Right cardiac atrium (tissue), 5 donors: ENCODE measurements around the gene UBTD1. TPM values are rescaled to one million over a fixed set of nuclear protein-coding genes. Genes with fewer than 3 reads are reported as not detected.

Experiments
- ATAC-seq, 2 donors: fragments of 200-7000 bp; cut with Tn5 transposase; one replicate each; pipeline versions ENCODE4 v1.8.0 to v1.9.1; 2020; ENCODE audit warnings: moderate library complexity in 2 of 2, mild to moderate bottlenecking in 1 of 2
- DNase-seq, 3 donors: peaks; one replicate each; pipeline ENCODE4 v3.0.0-alpha.2; 2020
- H3K27ac ChIP-seq: one replicate; pipeline ENCODE4 v1.5.1; 2013; ENCODE audit warnings: mild to moderate bottlenecking, low read length, control low read depth, moderate library complexity
- H3K27me3 ChIP-seq: one replicate; pipeline ENCODE4 v1.6.1; 2013; ENCODE audit not compliant: control insufficient read depth, insufficient read depth
- H3K4me1 ChIP-seq: one replicate; pipeline ENCODE4 v1.6.1; 2013; ENCODE audit warnings: low read length; ENCODE audit not compliant: control insufficient read depth, insufficient read depth
- H3K4me3 ChIP-seq: one replicate; pipeline ENCODE4 v1.5.1; 2013; ENCODE audit warnings: low read length, control low read depth
- H3K9me3 ChIP-seq: one replicate; pipeline ENCODE4 v1.6.1; 2013; ENCODE audit warnings: low read length; ENCODE audit not compliant: control insufficient read depth
- WGBS: extraction: QIAGEN DNeasy Blood & Tissue Kit; methylation state at CpG from one replicate; pipeline ENCODE4 v1.1.7; 2013; 5-methylcytosine and 5-hydroxymethylcytosine counted together
- intact Hi-C, 4 donors: fragments of 100-400 bp; cut with DNase I; formaldehyde crosslinking; loops; one replicate each; pipeline versions ENCODE4 v1.11.0 to v1.14.0; 2022 to 2023
- polyA plus RNA-seq: library from polyadenylated mRNA; stranded (reverse); fragments of 200-250 nt; gene quantifications from one replicate; pipeline ENCODE4 v1.2.3, GENCODE V29; 2013
- total RNA-seq, 4 donors: library from RNA; stranded (reverse); fragmentation: NEBNext Ultra II Directional; extraction: Animal tissue kit (Norgen Biotek cat#: 25700); gene quantifications; one replicate each; pipeline ENCODE4 v1.2.1, GENCODE V29; 2021
- donor health status: healthy with polysubstance abuse.
- donor health status: DM: no; HTN: yes; CAD: no.
- donor health status: DM: no; HTN: no; CAD: no.
- donor health status: DM: no; HTN: yes; CAD: no; lungs with severe emphysema.
- donor health status: DM: yes; HTN: yes; CAD: no.

Gene UBTD1
- total and polyA plus RNA-seq, 5 donors: 24.8 to 42.1 (median 26.6) TPM

GRCh38 chr10:97482381-97482780, 16.3 kb upstream of the UBTD1 start:
- H3K27me3 ChIP-seq: no peaks in the 10 kb centered on the region
- H3K9me3 ChIP-seq: no peaks in the 10 kb centered on the region
- no peak for DNase-seq
- no peak overlapping the region for H3K27ac ChIP-seq
- 92% methylated on average over 1 of the region's 1 CpG for WGBS
- H3K4me1 ChIP-seq: peaks cover 4% of the 10 kb centered on the region
- intact Hi-C loops: no loop called here
- H3K4me3 ChIP-seq: no peak overlapping the region
- no peak for ATAC-seq

- H3K9me3 ChIP-seq: no peaks in the 10 kb centered on the region
- H3K4me3 ChIP-seq: no peak overlapping the region
- intact Hi-C loops: no loop called here
- H3K4me1 ChIP-seq: peaks cover 4% of the 10 kb centered on the region
- WGBS: 71% methylated on average over 3 of the region's 3 CpGs
- DNase-seq (no peak), ATAC-seq (peak in 1 of 2 donors; percentile 20)
- no peak overlapping the region for H3K27ac ChIP-seq
- no peaks in the 10 kb centered on the region for H3K27me3 ChIP-seq
Observed at GRCh38 chr10:97483506-97483905, 15.2 kb upstream of the UBTD1 start.

GRCh38 chr10:97483921-97484320, 14.8 kb upstream of the UBTD1 start:
- Histone ChIP-seq H3K27ac (no peak overlapping the region), H3K27me3 (no peaks in the 10 kb centered on the region), H3K4me3 (no peak overlapping the region), H3K4me1 (peaks cover 4% of the 10 kb centered on the region), H3K9me3 (no peaks in the 10 kb centered on the region)
- DNase-seq (no peak), ATAC-seq (no peak)
- intact Hi-C loops: no loop called here
- 91% methylated on average over 1 of the region's 1 CpG for WGBS

- WGBS: 82% methylated on average over 4 of the region's 4 CpGs
- H3K4me3 ChIP-seq: no peak overlapping the region
- H3K9me3 ChIP-seq: no peaks in the 10 kb centered on the region
- intact Hi-C loops: no loop called here
- no peak overlapping the region for H3K27ac ChIP-seq
- no peaks in the 10 kb centered on the region for H3K27me3 ChIP-seq
- peaks cover 6% of the 10 kb centered on the region for H3K4me1 ChIP-seq
- ATAC-seq: no peak
- no peak for DNase-seq
Observed at GRCh38 chr10:97485647-97486281, 13.0 kb upstream of the UBTD1 start.

GRCh38 chr10:97490592-97490991, 8.1 kb upstream of the UBTD1 start:
- ATAC-seq: peak; percentile 79
- 54% methylated on average over 2 of the region's 2 CpGs for whole genome bisulfite sequencing
- DNase-seq: no peak
- Histone ChIP-seq H3K4me3 (no peak overlapping the region), H3K27ac (peak overlapping the region; percentile 87), H3K27me3 (no peaks in the 10 kb centered on the region), H3K4me1 (peaks cover 12% of the 10 kb centered on the region), H3K9me3 (no peaks in the 10 kb centered on the region)
- intact Hi-C loops: no loop called here

GRCh38 chr10:97494151-97494550, 4.6 kb upstream of the UBTD1 start:
- WGBS: 16% methylated on average over 2 of the region's 2 CpGs
- Histone ChIP-seq H3K4me1 (peaks cover 12% of the 10 kb centered on the region), H3K9me3 (no peaks in the 10 kb centered on the region), H3K27me3 (no peaks in the 10 kb centered on the region), H3K27ac (no peak overlapping the region), H3K4me3 (no peak overlapping the region)
- DNase-seq (no peak), ATAC-seq (no peak)
- intact Hi-C loops: no loop called here

- no peak for DNase-seq
- H3K4me3 ChIP-seq: no peak overlapping the region
- WGBS: 33% methylated on average over 7 of the region's 7 CpGs
- no peak for ATAC-seq
- intact Hi-C loops: no loop called here
- no peaks in the 10 kb centered on the region for H3K9me3 ChIP-seq
- H3K27ac ChIP-seq: peak overlapping the region; percentile 14
- no peaks in the 10 kb centered on the region for H3K27me3 ChIP-seq
- H3K4me1 ChIP-seq: peaks cover 12% of the 10 kb centered on the region
Observed at GRCh38 chr10:97494863-97495506, 3.7 kb upstream of the UBTD1 start.

- DNase-seq (peak; percentile 84 to 92 (median 89)), ATAC-seq (peak; percentile 44 to 62)
- H3K27ac ChIP-seq: peak overlapping the region; percentile 82
- H3K4me1 ChIP-seq: peaks cover 14% of the 10 kb centered on the region
- H3K9me3 ChIP-seq: no peaks in the 10 kb centered on the region
- under 1% methylated on average over 22 of the region's 22 CpGs for WGBS
- peak overlapping the region; percentile 53 for H3K4me3 ChIP-seq
- intact Hi-C loops: no loop called here
- no peaks in the 10 kb centered on the region for H3K27me3 ChIP-seq
Observed at GRCh38 chr10:97497572-97498075, 1.1 kb upstream of the UBTD1 start.

- no peaks in the 10 kb centered on the region for H3K27me3 ChIP-seq
- intact Hi-C loops: no loop called here
- no peaks in the 10 kb centered on the region for H3K9me3 ChIP-seq
- peak within 1 kb of the TSS; percentile 53 for H3K4me3 ChIP-seq
- WGBS: under 1% methylated on average over 66 of the region's 73 CpGs
- peak; percentile 100 for DNase-seq
- peak; percentile 96 to 97 for ATAC-seq
- H3K4me1 ChIP-seq: peaks cover 17% of the 10 kb centered on the region
- H3K27ac ChIP-seq: peak within 1 kb of the TSS; percentile 94
Observed at GRCh38 chr10:97498076-97498840, 466 bp upstream of the UBTD1 start, which contains the start of gene MMS19. Gene MMS19, minus strand, starts transcription at chr10:97498422. Its CDS starts 38 bp downstream, at chr10:97498384.

GRCh38 chr10:97499561-97500296, 1.0 kb downstream of the UBTD1 start:
- Histone ChIP-seq H3K4me3 (peak overlapping the region; percentile 53), H3K4me1 (peaks cover 23% of the 10 kb centered on the region), H3K9me3 (no peaks in the 10 kb centered on the region), H3K27ac (peak overlapping the region; percentile 94), H3K27me3 (no peaks in the 10 kb centered on the region)
- no peak for ATAC-seq
- WGBS: 1% methylated on average over 41 of the region's 41 CpGs
- peak; percentile 86 to 95 (median 92) for DNase-seq
- intact Hi-C loops: loop anchor here in 1 of 4 donors (5.0 kb wide), 1 partner anchor 48 kb away; no protein-coding TSS in a partner anchor
